ENCODE data around the gene SVOP.

The SVOP gene

GRCh38 chr12:108977360-108977759 is 43.5 kb downstream of the SVOP start:
- no peak overlapping the region for H3K14ac ChIP-seq (ENCODE audit: low read length)
- no peak overlapping the region for H2BK5ac ChIP-seq (ENCODE audit: low read length)
- H3K79me1 ChIP-seq (ENCODE audit: low read depth, low read length): no peaks in the 10 kb centered on the region

GRCh38 chr12:108975024-108975593 is 45.8 kb downstream of the SVOP start:
- Histone ChIP-seq H3K18ac (ENCODE audit: low read length) (no peak overlapping the region), H2BK120ac (ENCODE audit: low read depth, low read length) (no peak overlapping the region), H3K36me3 (replicated peaks in 1 of 2; ENCODE audit: control insufficient read depth in 2 of 2, insufficient read depth in 2 of 2, low read length in 2 of 2) (no peaks in the 10 kb centered on the region), H3K9me3 (replicated peaks in 1 of 2; ENCODE audit: control insufficient read depth in 2 of 2, insufficient read depth in 1 of 2, low read depth in 1 of 2, low read length in 2 of 2) (no peaks in the 10 kb centered on the region), H3K79me1 (ENCODE audit: low read depth, low read length) (no peaks in the 10 kb centered on the region), H3K23ac (ENCODE audit: low read depth, low read length, poor library complexity) (no peak overlapping the region), H3K9ac (ENCODE audit: low read depth, low read length, poor library complexity) (no peak overlapping the region), H2BK5ac (ENCODE audit: low read length) (no peak overlapping the region), H4K8ac (ENCODE audit: low read depth, low read length) (no peak overlapping the region), H4K91ac (ENCODE audit: low read depth, low read length, poor library complexity) (no peak overlapping the region), H2BK15ac (ENCODE audit: low read length) (no peak overlapping the region), H3K27ac (replicated peaks; ENCODE audit: low read length) (no peak overlapping the region), H3K4me1 (ENCODE audit: control insufficient read depth in 2 of 2, insufficient read depth in 1 of 2, low read depth in 1 of 2, low read length in 2 of 2) (peaks cover 2 to 6% of the 10 kb centered on the region in 2 donors), H2AK5ac (ENCODE audit: low read depth, low read length) (no peak overlapping the region), H2BK12ac (ENCODE audit: low read length) (no peak overlapping the region), H3K27me3 (ENCODE audit: control insufficient read depth in 3 of 3, insufficient read depth in 3 of 3, low read depth in 1 of 3, low read length in 3 of 3) (peaks cover 0 to 13% (median 0%) of the 10 kb centered on the region in 3 experiments), H3K14ac (ENCODE audit: low read length) (no peak overlapping the region), H3K4ac (ENCODE audit: low read length) (no peak overlapping the region), H2AFZ (ENCODE audit: low read length) (no peak overlapping the region), H3K4me3 (ENCODE audit: low read length in 2 of 2) (no peak overlapping the region), H3K4me2 (ENCODE audit: insufficient read depth, low read length, poor library complexity, severe bottlenecking) (no peak overlapping the region)
- no CpG with 5 or more reads among the region's 2 CpGs for WGBS, 2 donors (ENCODE audit: extremely low coverage in 2 of 2, insufficient read length in 2 of 2, insufficient replicate concordance in 1 of 2)
- DNase-seq (ENCODE audit: low spot score): no peak

More at GRCh38 chr12:108977360-108977759, 43.5 kb downstream of the SVOP start:
- peak overlapping the region; percentile 78 for H2AK5ac ChIP-seq (ENCODE audit: low read depth, low read length)
- H3K4me3 ChIP-seq (ENCODE audit: low read length in 2 of 2): no peak overlapping the region
- peaks cover 0 to 13% (median 0%) of the 10 kb centered on the region in 3 experiments for H3K27me3 ChIP-seq (ENCODE audit: control insufficient read depth in 3 of 3, insufficient read depth in 3 of 3, low read depth in 1 of 3, low read length in 3 of 3)
- DNase-seq (ENCODE audit: low spot score): no peak
- no peak overlapping the region for H3K27ac ChIP-seq (replicated peaks; ENCODE audit: low read length)
- H3K4me1 ChIP-seq (ENCODE audit: control insufficient read depth in 2 of 2, insufficient read depth in 1 of 2, low read depth in 1 of 2, low read length in 2 of 2): peaks cover 2 to 4% of the 10 kb centered on the region in 2 donors
- no CpG with 5 or more reads among the region's 4 CpGs for whole genome bisulfite sequencing, 2 donors (ENCODE audit: extremely low coverage in 2 of 2, insufficient read length in 2 of 2, insufficient replicate concordance in 1 of 2)
- H3K9ac ChIP-seq (ENCODE audit: low read depth, low read length, poor library complexity): no peak overlapping the region
- no peak overlapping the region for H4K91ac ChIP-seq (ENCODE audit: low read depth, low read length, poor library complexity)
- no peak overlapping the region for H2AFZ ChIP-seq (ENCODE audit: low read length)
- peak overlapping the region; percentile 35 for H3K18ac ChIP-seq (ENCODE audit: low read length)
- H2BK120ac ChIP-seq (ENCODE audit: low read depth, low read length): no peak overlapping the region
- no peak overlapping the region for H3K4me2 ChIP-seq (ENCODE audit: insufficient read depth, low read length, poor library complexity, severe bottlenecking)
- H3K23ac ChIP-seq (ENCODE audit: low read depth, low read length, poor library complexity): peak overlapping the region; percentile 94
- H2BK15ac ChIP-seq (ENCODE audit: low read length): no peak overlapping the region
- H2BK12ac ChIP-seq (ENCODE audit: low read length): no peak overlapping the region
- H3K36me3 ChIP-seq (replicated peaks in 1 of 2; ENCODE audit: control insufficient read depth in 2 of 2, insufficient read depth in 2 of 2, low read length in 2 of 2): peaks cover 0 to 1% of the 10 kb centered on the region in 2 donors
- H3K4ac ChIP-seq (ENCODE audit: low read length): no peak overlapping the region
- H3K9me3 ChIP-seq (replicated peaks in 1 of 2; ENCODE audit: control insufficient read depth in 2 of 2, insufficient read depth in 1 of 2, low read depth in 1 of 2, low read length in 2 of 2): peaks cover 0 to 3% of the 10 kb centered on the region in 2 donors
- no peak overlapping the region for H4K8ac ChIP-seq (ENCODE audit: low read depth, low read length)

- no peak overlapping the region for H2BK120ac ChIP-seq (ENCODE audit: low read depth, low read length)
- H3K9me3 ChIP-seq (replicated peaks in 1 of 2; ENCODE audit: control insufficient read depth in 2 of 2, insufficient read depth in 1 of 2, low read depth in 1 of 2, low read length in 2 of 2): no peaks in the 10 kb centered on the region
- no peaks in the 10 kb centered on the region for H3K79me1 ChIP-seq (ENCODE audit: low read depth, low read length)
- H3K4me3 ChIP-seq (ENCODE audit: low read length in 2 of 2): no peak overlapping the region
- H4K8ac ChIP-seq (ENCODE audit: low read depth, low read length): no peak overlapping the region
- H2AFZ ChIP-seq (ENCODE audit: low read length): no peak overlapping the region
- no peak overlapping the region for H3K18ac ChIP-seq (ENCODE audit: low read length)
- no peak overlapping the region for H3K27ac ChIP-seq (replicated peaks; ENCODE audit: low read length)
- no peak overlapping the region for H3K4ac ChIP-seq (ENCODE audit: low read length)
- H2AK5ac ChIP-seq (ENCODE audit: low read depth, low read length): no peak overlapping the region
- H3K4me1 ChIP-seq (ENCODE audit: control insufficient read depth in 2 of 2, insufficient read depth in 1 of 2, low read depth in 1 of 2, low read length in 2 of 2): peaks cover 2 to 6% of the 10 kb centered on the region in 2 donors
- no peaks in the 10 kb centered on the region for H3K36me3 ChIP-seq (replicated peaks in 1 of 2; ENCODE audit: control insufficient read depth in 2 of 2, insufficient read depth in 2 of 2, low read length in 2 of 2)
- H2BK15ac ChIP-seq (ENCODE audit: low read length): no peak overlapping the region
- no peak overlapping the region for H3K23ac ChIP-seq (ENCODE audit: low read depth, low read length, poor library complexity)
- no peak overlapping the region for H2BK12ac ChIP-seq (ENCODE audit: low read length)
- no peak overlapping the region for H3K9ac ChIP-seq (ENCODE audit: low read depth, low read length, poor library complexity)
- no peak overlapping the region for H3K4me2 ChIP-seq (ENCODE audit: insufficient read depth, low read length, poor library complexity, severe bottlenecking)
- no peak overlapping the region for H4K91ac ChIP-seq (ENCODE audit: low read depth, low read length, poor library complexity)
- peaks cover 0 to 13% (median 0%) of the 10 kb centered on the region in 3 experiments for H3K27me3 ChIP-seq (ENCODE audit: control insufficient read depth in 3 of 3, insufficient read depth in 3 of 3, low read depth in 1 of 3, low read length in 3 of 3)
- DNase-seq (ENCODE audit: low spot score): no peak
- WGBS, 2 donors (ENCODE audit: extremely low coverage in 2 of 2, insufficient read length in 2 of 2, insufficient replicate concordance in 1 of 2): no CpG with 5 or more reads among the region's 4 CpGs
- H2BK5ac ChIP-seq (ENCODE audit: low read length): no peak overlapping the region
- no peak overlapping the region for H3K14ac ChIP-seq (ENCODE audit: low read length)
Observed at GRCh38 chr12:108973629-108974152, 47.2 kb downstream of the SVOP start.

GRCh38 chr12:108972358-108972757 is 48.5 kb downstream of the SVOP start:
- H4K91ac ChIP-seq (ENCODE audit: low read depth, low read length, poor library complexity): no peak overlapping the region
- H3K27me3 ChIP-seq (ENCODE audit: control insufficient read depth in 3 of 3, insufficient read depth in 3 of 3, low read depth in 1 of 3, low read length in 3 of 3): peaks cover 0 to 6% (median 0%) of the 10 kb centered on the region in 3 experiments
- WGBS, 2 donors (ENCODE audit: extremely low coverage in 2 of 2, insufficient read length in 2 of 2, insufficient replicate concordance in 1 of 2): no CpG with 5 or more reads among the region's 9 CpGs
- no peak overlapping the region for H3K9ac ChIP-seq (ENCODE audit: low read depth, low read length, poor library complexity)
- H3K4me3 ChIP-seq (ENCODE audit: low read length in 2 of 2): no peak overlapping the region
- peaks cover 2 to 6% of the 10 kb centered on the region in 2 donors for H3K4me1 ChIP-seq (ENCODE audit: control insufficient read depth in 2 of 2, insufficient read depth in 1 of 2, low read depth in 1 of 2, low read length in 2 of 2)
- H3K23ac ChIP-seq (ENCODE audit: low read depth, low read length, poor library complexity): no peak overlapping the region
- H3K79me1 ChIP-seq (ENCODE audit: low read depth, low read length): no peaks in the 10 kb centered on the region
- H3K14ac ChIP-seq (ENCODE audit: low read length): no peak overlapping the region
- H3K4ac ChIP-seq (ENCODE audit: low read length): no peak overlapping the region
- H2AK5ac ChIP-seq (ENCODE audit: low read depth, low read length): no peak overlapping the region
- H3K36me3 ChIP-seq (replicated peaks in 1 of 2; ENCODE audit: control insufficient read depth in 2 of 2, insufficient read depth in 2 of 2, low read length in 2 of 2): no peaks in the 10 kb centered on the region
- H3K4me2 ChIP-seq (ENCODE audit: insufficient read depth, low read length, poor library complexity, severe bottlenecking): no peak overlapping the region
- H2BK5ac ChIP-seq (ENCODE audit: low read length): no peak overlapping the region
- peak overlapping the region; percentile 14 for H2AFZ ChIP-seq (ENCODE audit: low read length)
- no peak overlapping the region for H2BK120ac ChIP-seq (ENCODE audit: low read depth, low read length)
- no peak overlapping the region for H4K8ac ChIP-seq (ENCODE audit: low read depth, low read length)
- no peak overlapping the region for H2BK12ac ChIP-seq (ENCODE audit: low read length)
- H3K9me3 ChIP-seq (replicated peaks in 1 of 2; ENCODE audit: control insufficient read depth in 2 of 2, insufficient read depth in 1 of 2, low read depth in 1 of 2, low read length in 2 of 2): peaks cover 0 to 3% of the 10 kb centered on the region in 2 donors
- DNase-seq (ENCODE audit: low spot score): no peak
- no peak overlapping the region for H2BK15ac ChIP-seq (ENCODE audit: low read length)
- no peak overlapping the region for H3K27ac ChIP-seq (replicated peaks; ENCODE audit: low read length)
- no peak overlapping the region for H3K18ac ChIP-seq (ENCODE audit: low read length)

All from neuronal stem cell (in vitro differentiated cells).